T-helper 17 cell (primary cell): Measurements from ENCODE around the gene SPDYC. TPM values are rescaled to one million over a fixed set of nuclear protein-coding genes. Genes with fewer than 3 reads are reported as not detected.
"Not testable (repeated sequence)": the region's sequence is repeated elsewhere in the genome, so short reads cannot be mapped to it uniquely, and the experiment has no call there.

Experiments
- ATAC-seq: fragments of 150-1000 bp; cut with Tn5 transposase; 2 replicates; pipeline ENCODE4 v1.10.0; 2021; ENCODE audit warnings: mild to moderate bottlenecking, moderate library complexity
- DNase-seq, 3 donors: peaks; one replicate each; pipeline versions ENCODE4 v3.0.0 to v3.0.0-alpha.2; 2020 to 2021
- H3K9me3 ChIP-seq: one replicate; pipeline ENCODE4 v1.7.0; 2013; ENCODE audit warnings: low read length, mild to moderate bottlenecking; ENCODE audit not compliant: control insufficient read depth, poor library complexity, severe bottlenecking
- H3K27ac Mint-ChIP-seq: one replicate; pipeline ENCODE4 v1.8.0; 2022; ENCODE audit warnings: mild to moderate bottlenecking, moderate library complexity, mixed read lengths
- H3K27me3 Mint-ChIP-seq: one replicate; pipeline ENCODE4 v1.8.0; 2022; ENCODE audit warnings: mixed read lengths
- H3K36me3 Mint-ChIP-seq: one replicate; pipeline ENCODE4 v1.8.0; 2022; ENCODE audit warnings: low read depth, mixed read lengths
- H3K4me1 Mint-ChIP-seq: one replicate; pipeline ENCODE4 v1.8.0; 2022; ENCODE audit warnings: mild to moderate bottlenecking, mixed read lengths
- H3K4me3 Mint-ChIP-seq: one replicate; pipeline ENCODE4 v1.8.0; 2022; ENCODE audit warnings: mild to moderate bottlenecking, moderate library complexity, mixed read lengths
- total RNA-seq, 4 donors: library from RNA in 2 of 4; stranded (reverse) in 2 of 4; gene quantifications; one replicate each; pipeline ENCODE4 v1.2.3 and lab custom pipeline; 2022 to 2026

The SPDYC gene
- total RNA-seq, 2 donors from 2014 or later: 0.68 TPM; not detected in 1

DNA sequence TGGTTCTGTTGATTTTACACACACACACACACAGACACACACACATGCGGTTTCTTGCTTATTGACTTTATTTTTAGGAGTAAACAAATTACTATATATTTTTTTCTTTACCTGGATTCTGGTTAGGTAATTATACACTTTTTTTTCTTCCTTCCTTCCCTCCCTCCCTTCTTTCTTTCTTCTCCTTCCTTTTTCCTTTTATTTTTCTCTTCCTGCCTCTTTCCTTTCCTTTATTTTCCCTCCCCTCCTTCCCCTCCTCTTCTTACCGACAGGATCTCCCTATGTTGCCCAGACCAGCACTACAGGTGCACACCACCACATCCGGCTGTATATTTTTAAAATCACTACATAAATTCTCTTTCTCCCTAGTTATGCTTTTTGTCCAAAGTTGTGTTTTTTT, 3.1 kb upstream of the SPDYC start:
- Mint-ChIP-seq H3K27me3 (no peaks in the 10 kb centered on the region), H3K4me1 (peaks cover 4% of the 10 kb centered on the region), H3K27ac (no peak overlapping the region), H3K4me3 (no peak overlapping the region), H3K36me3 (no peaks in the 10 kb centered on the region)
- no peaks in the 10 kb centered on the region for H3K9me3 ChIP-seq
- DNase-seq (no peak), ATAC-seq (no peak)

DNA sequence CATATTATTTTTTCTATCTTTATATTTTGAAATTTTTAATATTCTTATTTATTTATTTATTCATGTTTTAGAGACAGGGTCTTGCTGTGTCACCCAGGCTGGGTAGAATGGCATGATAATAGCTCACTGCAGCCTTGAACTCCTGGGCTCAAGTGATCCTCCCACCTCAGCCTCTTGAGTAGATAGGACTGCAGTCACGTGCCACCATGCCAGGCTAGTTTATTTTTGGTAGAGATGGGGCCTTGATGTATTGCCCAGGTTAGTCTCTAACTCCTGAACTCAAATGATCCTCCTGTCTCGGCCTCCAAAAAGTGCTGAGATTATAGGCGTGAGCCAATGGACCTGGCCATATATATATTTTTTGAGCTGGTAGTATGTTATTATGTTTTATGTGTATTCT, 2.4 kb upstream of the SPDYC start:
- Mint-ChIP-seq H3K27ac (no peak overlapping the region), H3K4me1 (peaks cover 4% of the 10 kb centered on the region), H3K27me3 (no peaks in the 10 kb centered on the region), H3K36me3 (no peaks in the 10 kb centered on the region), H3K4me3 (no peak overlapping the region)
- no peak for DNase-seq
- H3K9me3 ChIP-seq: no peaks in the 10 kb centered on the region
- no peak for ATAC-seq

DNA sequence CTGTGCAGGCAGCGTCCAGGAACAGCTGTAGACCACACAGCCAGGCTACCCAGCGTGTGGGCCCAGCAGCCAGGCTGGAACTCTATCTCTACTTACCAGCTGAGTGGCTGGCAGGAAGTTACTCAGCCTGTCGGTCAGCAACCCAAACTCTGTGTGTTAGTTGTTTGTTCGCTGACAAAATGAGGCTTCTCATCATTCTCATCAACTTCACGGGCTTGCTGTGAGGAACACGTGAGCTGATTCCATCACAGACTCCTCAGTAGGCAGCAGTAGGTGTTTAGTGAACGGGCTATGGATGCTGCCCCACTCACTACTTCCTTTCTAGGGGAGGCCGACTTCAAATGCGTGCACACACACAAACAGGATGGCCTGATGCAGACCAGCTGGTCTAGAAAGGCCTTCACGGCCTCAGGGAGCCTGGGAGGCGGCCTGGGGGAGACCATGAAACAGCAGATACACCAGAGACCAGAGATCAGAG, 830 bp upstream of the SPDYC start:
- H3K36me3 Mint-ChIP-seq: no peaks in the 10 kb centered on the region
- H3K27ac Mint-ChIP-seq: no peak overlapping the region
- H3K4me1 Mint-ChIP-seq: peaks cover 4% of the 10 kb centered on the region
- H3K4me3 Mint-ChIP-seq: no peak overlapping the region
- ATAC-seq (no peak), DNase-seq (no peak)
- H3K27me3 Mint-ChIP-seq: no peaks in the 10 kb centered on the region
- H3K9me3 ChIP-seq: no peaks in the 10 kb centered on the region

DNA sequence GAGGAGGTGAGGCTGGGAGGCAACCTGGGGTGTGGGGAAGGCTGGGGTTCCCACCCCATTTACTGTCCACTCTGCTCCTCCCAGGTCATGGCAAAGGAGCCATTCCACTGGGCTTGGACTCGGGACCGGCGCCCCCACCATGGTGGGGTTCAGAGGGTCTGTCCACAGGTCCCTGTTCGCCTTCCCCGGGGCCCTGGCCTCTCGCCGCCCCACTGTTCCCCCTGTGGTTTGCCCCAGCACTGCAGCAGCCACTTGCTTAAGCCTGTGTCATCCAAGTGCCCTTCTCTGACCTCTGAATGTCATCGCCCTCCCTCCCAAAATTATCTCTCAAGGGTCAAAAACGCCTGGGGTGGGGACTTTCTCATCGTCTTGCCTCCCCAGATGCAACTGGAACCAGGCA, 2.6 kb downstream of the SPDYC start:
- Mint-ChIP-seq H3K27ac (no peak overlapping the region), H3K27me3 (no peaks in the 10 kb centered on the region), H3K36me3 (no peaks in the 10 kb centered on the region), H3K4me3 (no peak overlapping the region), H3K4me1 (peaks cover 4% of the 10 kb centered on the region)
- no peaks in the 10 kb centered on the region for H3K9me3 ChIP-seq
- DNase-seq (no peak), ATAC-seq (no peak)

DNA sequence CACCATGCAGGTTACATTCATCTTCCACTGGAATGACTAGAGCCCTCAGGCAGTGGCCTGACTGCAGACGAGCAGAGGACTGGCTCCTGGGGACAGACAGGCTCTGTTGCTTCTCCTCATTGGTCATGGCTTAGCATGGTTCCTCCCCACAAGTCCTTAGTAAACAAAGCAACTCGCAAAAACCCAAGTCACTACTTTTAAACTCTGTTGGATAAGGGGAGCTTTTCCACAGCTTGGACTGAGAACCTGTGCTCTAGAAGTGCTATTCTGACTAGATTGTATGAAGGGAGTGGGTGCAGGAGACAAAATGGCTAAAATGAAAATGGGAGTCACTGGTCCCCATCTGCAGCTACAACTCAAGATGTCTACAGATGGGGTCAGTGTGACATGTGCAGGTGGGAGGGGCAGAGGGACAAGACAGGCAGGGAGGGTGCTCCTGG, 4.6 kb downstream of the SPDYC start:
- not testable (repeated sequence) for H3K36me3 Mint-ChIP-seq, H3K4me1 Mint-ChIP-seq, H3K27me3 Mint-ChIP-seq, DNase-seq, H3K4me3 Mint-ChIP-seq, H3K9me3 ChIP-seq, ATAC-seq, H3K27ac Mint-ChIP-seq

DNA sequence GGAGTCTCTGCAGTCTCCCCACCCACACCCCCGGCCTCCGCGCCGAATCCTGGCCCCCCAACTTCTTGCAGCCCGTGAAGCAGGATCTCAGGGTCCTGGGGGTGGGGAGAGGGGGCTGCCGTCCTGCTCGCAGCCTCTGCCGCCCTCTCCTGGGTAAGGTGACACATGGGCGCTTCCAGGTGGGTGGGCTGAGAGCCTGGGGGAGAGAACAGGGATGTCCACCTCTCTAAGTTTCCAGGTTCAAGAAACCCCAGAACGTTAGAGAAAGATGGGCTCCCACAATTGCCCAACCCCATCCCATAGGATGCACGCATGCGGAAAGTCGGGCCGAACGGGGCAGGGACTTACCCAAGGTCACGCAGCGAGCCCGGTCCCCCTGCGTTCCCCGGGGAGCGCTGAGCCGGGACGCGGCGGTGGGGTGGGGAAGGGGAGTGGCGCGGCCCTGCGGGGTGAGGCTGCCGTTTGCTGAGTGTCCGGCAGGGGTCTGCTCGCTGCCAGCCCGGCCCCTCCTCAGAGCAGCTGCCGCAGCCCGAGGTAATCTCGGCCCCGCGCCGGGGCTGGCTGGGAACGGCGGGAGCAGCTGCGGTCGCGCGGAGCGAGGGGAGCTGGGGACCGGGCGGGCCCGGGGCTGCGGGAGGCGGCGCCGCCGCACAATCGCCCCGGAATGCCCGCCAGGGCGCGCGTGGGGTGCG, 11.0 kb downstream of the SPDYC start:
- Mint-ChIP-seq H3K4me3 (peak overlapping the region; percentile 97), H3K4me1 (peaks cover 24% of the 10 kb centered on the region), H3K27ac (no peak overlapping the region), H3K27me3 (no peaks in the 10 kb centered on the region), H3K36me3 (no peaks in the 10 kb centered on the region)
- DNase-seq (peak; percentile 44 to 56 (median 50)), ATAC-seq (peak; percentile 81)
- H3K9me3 ChIP-seq: no peaks in the 10 kb centered on the region

DNA sequence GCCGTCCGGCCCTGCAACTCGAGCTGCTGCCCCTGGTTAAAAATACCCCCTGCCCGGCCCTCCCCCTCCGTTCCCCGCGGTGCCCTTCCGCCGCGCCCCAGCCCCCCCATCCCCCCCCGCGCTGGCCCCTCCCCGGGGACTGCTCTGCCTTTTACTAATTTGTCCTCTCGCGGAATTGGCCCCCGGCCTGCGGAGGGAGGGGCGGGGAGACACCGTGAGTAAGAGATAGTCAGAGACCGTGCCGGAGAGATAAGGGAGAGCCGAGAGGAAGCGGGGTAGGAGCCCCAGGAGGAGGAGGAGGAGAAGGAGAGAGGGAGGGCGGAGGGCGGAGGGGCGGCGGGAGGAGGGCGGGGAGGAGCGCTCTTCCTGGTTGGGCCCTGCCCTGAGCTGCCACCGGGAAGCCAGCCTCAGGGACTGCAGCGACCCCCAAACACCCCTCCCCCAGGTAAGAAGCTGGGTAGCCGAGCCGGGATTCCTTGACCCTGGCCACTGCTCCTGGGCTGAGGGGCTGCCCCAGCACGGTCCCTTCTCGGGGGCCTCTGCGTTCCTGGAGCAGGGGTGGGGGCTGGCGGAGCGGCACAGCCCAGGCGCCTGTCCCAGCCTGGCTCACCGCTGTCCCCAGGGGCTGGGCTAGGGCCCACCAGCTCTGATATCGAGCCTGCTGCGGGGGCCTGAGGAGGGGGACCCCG, 11.7 kb downstream of the SPDYC start, which contains the start of gene CAPN1:
Gene CAPN1, plus strand, starts transcription at position 360 of the 689 bp plus-strand sequence. CDS start 774 bp downstream, outside the sequence.
- peak; percentile 77 for ATAC-seq
- H3K27me3 Mint-ChIP-seq: no peaks in the 10 kb centered on the region
- peaks cover 5% of the 10 kb centered on the region for H3K36me3 Mint-ChIP-seq

DNA sequence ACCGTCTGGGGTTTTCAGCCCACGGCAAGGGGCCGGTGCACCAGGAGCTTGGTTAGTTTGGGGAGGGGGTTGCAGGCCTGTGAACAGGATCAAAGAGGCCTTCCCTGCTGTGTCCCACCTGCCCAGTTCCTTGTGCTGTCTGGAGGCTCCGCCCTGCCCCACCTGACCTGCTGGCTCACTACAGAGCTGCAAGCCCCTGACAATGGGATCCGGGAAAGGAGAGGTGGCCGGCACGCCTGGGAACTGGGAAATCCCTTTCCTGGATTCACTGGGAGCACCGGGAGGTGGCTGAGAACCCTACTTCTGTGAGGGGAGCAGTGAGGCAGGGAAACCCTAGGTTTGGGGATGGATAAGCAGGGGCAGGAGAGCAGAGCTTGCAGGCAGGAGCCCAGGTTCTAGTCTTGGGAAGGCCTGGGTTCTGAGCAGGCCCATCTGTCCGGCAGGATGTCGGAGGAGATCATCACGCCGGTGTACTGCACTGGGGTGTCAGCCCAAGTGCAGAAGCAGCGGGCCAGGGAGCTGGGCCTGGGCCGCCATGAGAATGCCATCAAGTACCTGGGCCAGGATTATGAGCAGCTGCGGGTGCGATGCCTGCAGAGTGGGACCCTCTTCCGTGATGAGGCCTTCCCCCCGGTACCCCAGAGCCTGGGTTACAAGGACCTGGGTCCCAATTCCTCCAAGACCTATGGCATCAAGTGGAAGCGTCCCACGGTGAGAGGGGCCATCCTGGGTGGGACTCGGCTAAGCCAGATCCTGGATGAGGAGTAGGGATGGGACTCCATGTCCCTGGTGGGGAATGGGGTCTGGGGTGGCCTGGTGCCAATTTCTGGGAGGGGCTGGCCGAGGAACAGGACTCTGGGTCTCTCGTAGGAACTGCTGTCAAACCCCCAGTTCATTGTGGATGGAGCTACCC, 12.5 kb downstream of the SPDYC start:
- DNase-seq: no peak
- Mint-ChIP-seq H3K4me1 (peaks cover 28% of the 10 kb centered on the region), H3K36me3 (peaks cover 6% of the 10 kb centered on the region), H3K27ac (no peak overlapping the region), H3K27me3 (no peaks in the 10 kb centered on the region), H3K4me3 (peak overlapping the region; percentile 97)
- no peak for ATAC-seq
- no peaks in the 10 kb centered on the region for H3K9me3 ChIP-seq

More for the DNA sequence above, 11.7 kb downstream of the SPDYC start, which contains the start of gene CAPN1:
- H3K9me3 ChIP-seq: no peaks in the 10 kb centered on the region
- peak; percentile 43 to 72 (median 55) for DNase-seq
- Mint-ChIP-seq H3K27ac (no peak within 1 kb of the TSS), H3K4me1 (peaks cover 28% of the 10 kb centered on the region), H3K4me3 (peak within 1 kb of the TSS; percentile 97)

DNA sequence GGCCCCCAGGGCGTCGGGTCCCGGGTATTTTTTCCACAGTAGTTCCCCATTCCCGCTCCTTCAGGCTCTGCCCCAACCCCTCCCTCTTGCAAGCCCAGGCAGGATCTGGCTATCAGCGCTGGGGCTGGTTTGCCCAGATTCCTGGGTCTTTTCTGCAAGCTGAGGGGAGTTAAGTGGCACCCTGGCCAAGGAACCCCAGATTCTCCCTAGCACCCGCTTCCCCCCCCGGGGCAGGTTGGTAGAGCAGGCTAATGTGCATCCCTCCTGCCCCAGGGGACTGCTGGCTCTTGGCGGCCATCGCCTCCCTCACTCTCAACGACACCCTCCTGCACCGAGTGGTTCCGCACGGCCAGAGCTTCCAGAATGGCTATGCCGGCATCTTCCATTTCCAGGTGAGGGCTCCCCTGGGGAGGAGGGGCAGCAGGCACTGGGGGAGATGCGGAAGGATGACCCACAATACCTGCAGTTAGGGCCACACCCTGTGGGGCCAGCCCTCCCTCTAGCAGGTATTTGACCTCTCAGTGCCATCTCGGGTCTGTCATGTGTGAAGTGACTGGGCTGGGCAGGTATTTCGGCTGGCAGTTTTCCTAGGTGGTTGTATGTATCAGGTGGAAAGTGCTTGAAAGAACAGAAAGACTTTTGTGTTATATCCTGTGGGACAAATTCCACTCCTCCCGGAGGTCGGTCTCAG, 13.3 kb downstream of the SPDYC start:
- ATAC-seq: no peak
- H3K27me3 Mint-ChIP-seq: no peaks in the 10 kb centered on the region
- no peak overlapping the region for H3K27ac Mint-ChIP-seq

DNA sequence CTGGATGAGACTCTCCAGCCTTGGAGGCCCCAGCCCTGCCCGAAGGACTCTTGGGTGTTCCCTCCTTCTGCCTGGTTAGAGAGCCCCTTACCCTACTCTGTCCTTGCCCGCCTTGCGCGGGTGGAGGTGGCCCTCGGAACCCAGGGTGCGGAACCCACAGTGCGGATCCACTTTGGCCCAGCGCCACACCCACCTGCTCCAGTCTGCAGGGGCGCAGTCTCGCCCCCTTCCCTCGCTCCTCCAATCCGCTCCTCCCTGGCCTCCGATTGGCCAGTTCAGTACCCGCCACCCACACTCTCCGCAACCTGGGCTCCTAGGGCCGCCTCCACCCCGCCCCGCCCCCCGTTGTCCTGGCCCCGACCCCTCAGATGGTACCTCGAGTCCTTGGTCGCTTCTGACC, 14.1 kb downstream of the SPDYC start:
- no peak overlapping the region for H3K27ac Mint-ChIP-seq
- H3K9me3 ChIP-seq: no peaks in the 10 kb centered on the region
- DNase-seq: no peak
- peak overlapping the region; percentile 25 for H3K4me3 Mint-ChIP-seq
- H3K36me3 Mint-ChIP-seq: peaks cover 8% of the 10 kb centered on the region
- peaks cover 25% of the 10 kb centered on the region for H3K4me1 Mint-ChIP-seq
- no peak for ATAC-seq
- no peaks in the 10 kb centered on the region for H3K27me3 Mint-ChIP-seq

More for the DNA sequence above, 13.3 kb downstream of the SPDYC start:
- peaks cover 26% of the 10 kb centered on the region for H3K4me1 Mint-ChIP-seq
- DNase-seq: no peak
- peak overlapping the region; percentile 41 for H3K4me3 Mint-ChIP-seq
- peaks cover 6% of the 10 kb centered on the region for H3K36me3 Mint-ChIP-seq
- no peaks in the 10 kb centered on the region for H3K9me3 ChIP-seq

DNA sequence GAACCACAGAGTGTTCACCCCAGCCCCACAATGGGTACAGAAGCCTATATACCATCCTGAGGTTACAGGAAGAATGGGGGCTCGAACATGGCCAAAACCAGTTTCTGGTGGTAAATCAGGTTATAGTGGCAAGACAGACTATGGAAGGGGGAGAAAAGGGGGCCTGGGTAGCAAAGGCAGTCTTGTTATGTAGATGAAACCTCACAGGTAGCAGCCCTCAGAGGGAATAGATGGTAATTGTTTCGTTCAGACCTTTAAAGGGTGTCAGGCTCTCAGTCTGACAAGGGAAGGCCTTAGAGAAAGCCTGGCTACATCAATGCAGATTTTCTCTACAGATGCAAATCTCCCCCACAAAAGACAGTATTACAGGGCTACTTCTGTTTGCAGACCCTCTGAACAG, 15.1 kb downstream of the SPDYC start:
- Mint-ChIP-seq H3K27me3 (no peaks in the 10 kb centered on the region), H3K27ac (no peak overlapping the region), H3K4me1 (peaks cover 36% of the 10 kb centered on the region), H3K36me3 (peaks cover 18% of the 10 kb centered on the region), H3K4me3 (no peak overlapping the region)
- DNase-seq (no peak), ATAC-seq (no peak)
- no peaks in the 10 kb centered on the region for H3K9me3 ChIP-seq

DNA sequence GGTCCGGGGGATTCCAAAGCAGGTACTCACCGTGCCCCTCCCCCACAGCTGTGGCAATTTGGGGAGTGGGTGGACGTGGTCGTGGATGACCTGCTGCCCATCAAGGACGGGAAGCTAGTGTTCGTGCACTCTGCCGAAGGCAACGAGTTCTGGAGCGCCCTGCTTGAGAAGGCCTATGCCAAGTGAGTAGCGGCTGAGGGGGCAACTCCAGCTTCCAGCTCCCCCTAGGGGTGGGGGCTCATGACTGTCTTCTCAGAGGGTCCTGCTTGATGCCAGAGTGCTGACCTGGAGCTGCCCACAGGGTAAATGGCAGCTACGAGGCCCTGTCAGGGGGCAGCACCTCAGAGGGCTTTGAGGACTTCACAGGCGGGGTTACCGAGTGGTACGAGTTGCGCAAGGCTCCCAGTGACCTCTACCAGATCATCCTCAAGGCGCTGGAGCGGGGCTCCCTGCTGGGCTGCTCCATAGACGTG, 15.9 kb downstream of the SPDYC start:
- Mint-ChIP-seq H3K4me1 (peaks cover 40% of the 10 kb centered on the region), H3K4me3 (no peak overlapping the region), H3K27ac (peak overlapping the region; percentile 32), H3K27me3 (no peaks in the 10 kb centered on the region), H3K36me3 (peaks cover 23% of the 10 kb centered on the region)
- ATAC-seq (no peak), DNase-seq (no peak)
- H3K9me3 ChIP-seq: no peaks in the 10 kb centered on the region
